Sigmoid colon (tissue), 4 donors: ENCODE measurements around the gene FAM83E.

Experiments used
- POLR2A ChIP-seq, 2 donors: fragments of 450-650 bp; IDR thresholded peaks; one replicate each; pipeline ENCODE4 v1.6.1; 2016; ENCODE audit warnings: antibody characterized with exemption in 2 of 2, mild to moderate bottlenecking in 2 of 2, moderate library complexity in 2 of 2
- POLR2AphosphoS5 ChIP-seq, 4 donors: sonication (generic); formaldehyde crosslinking; IDR thresholded peaks; one replicate each; pipeline ENCODE4 v1.6.1; 2017; ENCODE audit warnings: antibody characterized with exemption in 4 of 4
- TF ChIP-seq, protein P1 (sequence below), 4 experiments: fragments of 450-650 bp in 3 of 4; fragments of 200-600 bp in 1 of 4; IDR thresholded peaks; one replicate each; pipeline ENCODE4 v1.5.1; 2016 to 2019; ENCODE audit warnings: antibody characterized with exemption in 4 of 4, mild to moderate bottlenecking in 3 of 4, moderate library complexity in 2 of 4

DNA sequence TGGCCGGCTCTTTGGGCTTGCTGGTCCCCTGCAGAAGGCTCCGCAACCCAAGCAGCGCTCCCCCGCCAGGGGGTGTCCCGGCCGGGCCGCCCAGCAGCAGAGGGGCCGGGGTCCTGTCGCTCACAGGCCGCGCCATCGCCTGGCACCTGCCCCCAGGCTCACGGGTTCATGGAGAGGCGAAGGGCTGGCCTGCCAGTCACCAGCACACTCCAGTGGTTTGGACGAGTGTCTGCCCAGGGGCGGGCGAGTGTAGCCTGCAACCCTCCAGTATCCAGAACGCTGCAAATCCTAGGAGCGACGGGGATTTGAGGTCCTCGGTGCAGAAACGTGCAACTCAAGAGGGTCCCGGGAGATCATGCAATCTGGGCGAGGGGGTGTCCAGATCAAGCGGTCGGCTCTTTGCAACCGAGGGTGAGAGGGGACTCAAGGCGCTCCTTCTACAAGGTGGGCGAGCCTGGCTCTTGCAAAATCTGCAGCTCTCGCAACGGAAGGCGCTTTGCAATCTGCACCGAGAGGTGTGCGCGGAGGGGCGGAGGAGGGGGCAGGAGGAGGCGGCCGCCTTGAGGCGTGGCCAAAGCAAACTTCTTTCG lies 22.1 kb upstream of the FAM83E start, which contains the start of gene DBP:
- TF ChIP-seq POLR2AphosphoS5 (IDR thresholded peaks at IDR 0.05) (peak in 2 of 4 donors; percentile 85 to 89), POLR2A (IDR thresholded peaks at IDR 0.05) (peak; percentile 70 to 74)
- TF ChIP-seq, protein P1, sequence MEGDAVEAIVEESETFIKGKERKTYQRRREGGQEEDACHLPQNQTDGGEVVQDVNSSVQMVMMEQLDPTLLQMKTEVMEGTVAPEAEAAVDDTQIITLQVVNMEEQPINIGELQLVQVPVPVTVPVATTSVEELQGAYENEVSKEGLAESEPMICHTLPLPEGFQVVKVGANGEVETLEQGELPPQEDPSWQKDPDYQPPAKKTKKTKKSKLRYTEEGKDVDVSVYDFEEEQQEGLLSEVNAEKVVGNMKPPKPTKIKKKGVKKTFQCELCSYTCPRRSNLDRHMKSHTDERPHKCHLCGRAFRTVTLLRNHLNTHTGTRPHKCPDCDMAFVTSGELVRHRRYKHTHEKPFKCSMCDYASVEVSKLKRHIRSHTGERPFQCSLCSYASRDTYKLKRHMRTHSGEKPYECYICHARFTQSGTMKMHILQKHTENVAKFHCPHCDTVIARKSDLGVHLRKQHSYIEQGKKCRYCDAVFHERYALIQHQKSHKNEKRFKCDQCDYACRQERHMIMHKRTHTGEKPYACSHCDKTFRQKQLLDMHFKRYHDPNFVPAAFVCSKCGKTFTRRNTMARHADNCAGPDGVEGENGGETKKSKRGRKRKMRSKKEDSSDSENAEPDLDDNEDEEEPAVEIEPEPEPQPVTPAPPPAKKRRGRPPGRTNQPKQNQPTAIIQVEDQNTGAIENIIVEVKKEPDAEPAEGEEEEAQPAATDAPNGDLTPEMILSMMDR (IDR thresholded peaks at IDR 0.05), result peak in 1 of 4 experiments; percentile 15
